T-helper 17 cell (primary cell): Measurements from ENCODE around the gene CALML6. TPM values are rescaled to one million over a fixed set of nuclear protein-coding genes. Genes with fewer than 3 reads are reported as not detected.
A peak's percentile ranks its signal among the peaks of the same experiment; 100 is the strongest.

Experiments used
- ATAC-seq: fragments of 150-1000 bp; cut with Tn5 transposase; 2 replicates; pipeline ENCODE4 v1.10.0; 2021; ENCODE audit warnings: mild to moderate bottlenecking, moderate library complexity
- DNase-seq, 3 donors: peaks; one replicate each; pipeline versions ENCODE4 v3.0.0 to v3.0.0-alpha.2; 2020 to 2021
- H3K9me3 ChIP-seq: one replicate; pipeline ENCODE4 v1.7.0; 2013; ENCODE audit warnings: low read length, mild to moderate bottlenecking; ENCODE audit not compliant: control insufficient read depth, poor library complexity, severe bottlenecking
- H3K27ac Mint-ChIP-seq: one replicate; pipeline ENCODE4 v1.8.0; 2022; ENCODE audit warnings: mild to moderate bottlenecking, moderate library complexity, mixed read lengths
- H3K27me3 Mint-ChIP-seq: one replicate; pipeline ENCODE4 v1.8.0; 2022; ENCODE audit warnings: mixed read lengths
- H3K36me3 Mint-ChIP-seq: one replicate; pipeline ENCODE4 v1.8.0; 2022; ENCODE audit warnings: low read depth, mixed read lengths
- H3K4me1 Mint-ChIP-seq: one replicate; pipeline ENCODE4 v1.8.0; 2022; ENCODE audit warnings: mild to moderate bottlenecking, mixed read lengths
- H3K4me3 Mint-ChIP-seq: one replicate; pipeline ENCODE4 v1.8.0; 2022; ENCODE audit warnings: mild to moderate bottlenecking, moderate library complexity, mixed read lengths
- total RNA-seq, 4 donors: library from RNA in 2 of 4; stranded (reverse) in 2 of 4; gene quantifications; one replicate each; pipeline ENCODE4 v1.2.3 and lab custom pipeline; 2022 to 2026

CALML6 gene, protein sequence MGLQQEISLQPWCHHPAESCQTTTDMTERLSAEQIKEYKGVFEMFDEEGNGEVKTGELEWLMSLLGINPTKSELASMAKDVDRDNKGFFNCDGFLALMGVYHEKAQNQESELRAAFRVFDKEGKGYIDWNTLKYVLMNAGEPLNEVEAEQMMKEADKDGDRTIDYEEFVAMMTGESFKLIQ
- total RNA-seq (under 1 TPM; 0.35 to 0.55 TPM), total RNA-seq (lab: John Stamatoyannopoulos, UW) (0.12 to 1.1 reads per million in 2 donors)

DNA sequence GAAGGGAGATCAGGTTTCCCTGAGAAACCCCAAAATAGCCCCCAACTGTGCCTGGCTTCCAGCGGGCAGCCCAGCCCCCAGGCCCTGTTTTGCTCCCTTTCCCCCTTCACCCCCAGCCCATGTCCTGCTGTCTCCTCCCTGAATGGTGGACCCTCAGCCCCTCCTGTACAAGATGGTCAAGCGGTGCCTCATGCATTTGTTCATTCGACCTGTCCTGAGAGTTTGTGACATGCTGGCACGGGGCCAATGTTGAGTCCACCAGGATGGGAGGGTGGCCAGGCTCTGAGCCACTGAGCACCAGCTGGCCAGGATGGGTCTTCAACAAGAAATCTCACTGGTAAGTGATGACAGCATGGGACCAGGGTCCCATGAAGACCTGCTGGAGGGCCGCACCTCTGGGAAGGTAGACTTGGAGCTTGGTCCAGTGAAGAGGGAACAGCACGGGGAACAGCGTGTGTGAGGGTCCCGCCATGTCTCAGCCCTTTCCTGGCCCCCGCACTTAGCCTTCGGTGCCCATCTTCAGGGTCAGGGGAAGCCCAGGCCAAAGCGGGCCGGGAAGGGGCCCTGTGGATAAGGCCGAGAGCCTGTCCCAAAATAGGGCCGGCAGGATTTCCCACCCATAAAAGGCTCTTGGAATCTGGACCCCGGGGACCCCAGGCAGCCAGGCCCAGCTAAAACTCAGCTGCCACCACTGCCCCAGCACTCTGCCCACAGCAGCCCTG, at the start of gene CALML6:
Gene CALML6 (plus strand): TSS at position 290 of the 722 bp plus-strand sequence. CDS start 21 bp downstream, at position 311.
- peaks cover 7% of the 10 kb centered on the region for H3K27me3 Mint-ChIP-seq
- H3K36me3 Mint-ChIP-seq, result no peaks in the 10 kb centered on the region
- H3K4me1 Mint-ChIP-seq, result peaks cover 7% of the 10 kb centered on the region
- no peak for DNase-seq
- H3K4me3 Mint-ChIP-seq, result no peak within 1 kb of the TSS
- ATAC-seq, result no peak
- H3K9me3 ChIP-seq, result no peaks in the 10 kb centered on the region
- H3K27ac Mint-ChIP-seq, result peak within 1 kb of the TSS; percentile 67

GRCh38 chr1:1867164-1867563, 47.9 kb upstream of the CALML6 start:
- no peak overlapping the region for H3K27ac Mint-ChIP-seq
- H3K4me3 Mint-ChIP-seq, result no peak overlapping the region
- H3K27me3 Mint-ChIP-seq, result no peaks in the 10 kb centered on the region
- H3K36me3 Mint-ChIP-seq, result peaks cover 6% of the 10 kb centered on the region
- DNase-seq, result no peak
- H3K9me3 ChIP-seq, result no peaks in the 10 kb centered on the region
- peaks cover 57% of the 10 kb centered on the region for H3K4me1 Mint-ChIP-seq
- no peak for ATAC-seq

DNA sequence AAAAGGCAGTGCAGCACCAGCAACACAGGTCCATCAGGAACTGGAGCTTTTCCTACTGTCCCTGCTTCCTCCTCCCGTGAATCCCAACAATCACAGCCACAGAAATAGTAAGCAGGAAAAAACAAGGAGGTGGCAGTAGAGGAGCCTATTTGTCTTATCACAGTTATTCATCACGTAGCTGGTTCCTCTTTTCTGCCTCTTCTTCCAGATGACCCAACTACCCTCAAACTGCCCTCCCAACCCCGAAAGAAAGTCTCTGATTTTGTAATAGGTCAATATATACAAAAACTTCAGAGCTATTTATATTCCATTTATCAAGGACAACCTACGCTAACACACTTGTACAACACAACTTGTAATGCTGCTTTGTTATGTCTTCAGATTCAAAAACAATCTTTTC, 45.6 kb upstream of the CALML6 start:
- ATAC-seq (no peak), DNase-seq (no peak)
- Mint-ChIP-seq H3K27ac (peak overlapping the region; percentile 95), H3K36me3 (peaks cover 10% of the 10 kb centered on the region), H3K4me1 (peaks cover 57% of the 10 kb centered on the region), H3K27me3 (no peaks in the 10 kb centered on the region), H3K4me3 (no peak overlapping the region)
- H3K9me3 ChIP-seq, result no peaks in the 10 kb centered on the region

GRCh38 chr1:1872329-1872994, 42.6 kb upstream of the CALML6 start:
- H3K4me3 Mint-ChIP-seq, result peak overlapping the region; percentile 79
- peaks cover 64% of the 10 kb centered on the region for H3K4me1 Mint-ChIP-seq
- H3K27ac Mint-ChIP-seq, result peak overlapping the region; percentile 95
- ATAC-seq (no peak), DNase-seq (no peak)
- H3K27me3 Mint-ChIP-seq, result no peaks in the 10 kb centered on the region
- H3K9me3 ChIP-seq, result no peaks in the 10 kb centered on the region
- peaks cover 10% of the 10 kb centered on the region for H3K36me3 Mint-ChIP-seq

GRCh38 chr1:1873186-1873585, 41.9 kb upstream of the CALML6 start:
- Mint-ChIP-seq H3K4me3 (peak overlapping the region; percentile 79), H3K4me1 (peaks cover 67% of the 10 kb centered on the region)

GRCh38 chr1:1874901-1875300, 40.2 kb upstream of the CALML6 start:
- H3K36me3 Mint-ChIP-seq, result peaks cover 17% of the 10 kb centered on the region
- peaks cover 73% of the 10 kb centered on the region for H3K4me1 Mint-ChIP-seq
- no peaks in the 10 kb centered on the region for H3K9me3 ChIP-seq
- H3K27me3 Mint-ChIP-seq, result no peaks in the 10 kb centered on the region
- ATAC-seq (no peak), DNase-seq (no peak)
- no peak overlapping the region for H3K4me3 Mint-ChIP-seq
- peak overlapping the region; percentile 88 for H3K27ac Mint-ChIP-seq

More at GRCh38 chr1:1873186-1873585, 41.9 kb upstream of the CALML6 start:
- Mint-ChIP-seq H3K36me3 (peaks cover 10% of the 10 kb centered on the region), H3K27me3 (no peaks in the 10 kb centered on the region), H3K27ac (peak overlapping the region; percentile 95)
- DNase-seq, result no peak
- ATAC-seq, result no peak
- H3K9me3 ChIP-seq, result no peaks in the 10 kb centered on the region

GRCh38 chr1:1875932-1876331, 39.1 kb upstream of the CALML6 start:
- DNase-seq (no peak), ATAC-seq (peak; percentile 7)
- Mint-ChIP-seq H3K27me3 (no peaks in the 10 kb centered on the region), H3K27ac (peak overlapping the region; percentile 88), H3K4me3 (peak overlapping the region; percentile 65), H3K36me3 (peaks cover 17% of the 10 kb centered on the region), H3K4me1 (peaks cover 70% of the 10 kb centered on the region)
- peaks cover 3% of the 10 kb centered on the region for H3K9me3 ChIP-seq

GRCh38 chr1:1876335-1876930, 38.6 kb upstream of the CALML6 start:
- DNase-seq (no peak), ATAC-seq (no peak)
- H3K9me3 ChIP-seq, result peaks cover 3% of the 10 kb centered on the region
- peaks cover 15% of the 10 kb centered on the region for H3K36me3 Mint-ChIP-seq
- H3K4me3 Mint-ChIP-seq, result peak overlapping the region; percentile 65
- H3K27me3 Mint-ChIP-seq, result no peaks in the 10 kb centered on the region
- peaks cover 70% of the 10 kb centered on the region for H3K4me1 Mint-ChIP-seq
- H3K27ac Mint-ChIP-seq, result peak overlapping the region; percentile 88

- peaks cover 3% of the 10 kb centered on the region for H3K9me3 ChIP-seq
- DNase-seq (no peak), ATAC-seq (no peak)
- Mint-ChIP-seq H3K36me3 (peaks cover 6% of the 10 kb centered on the region), H3K4me3 (peak overlapping the region; percentile 78), H3K27me3 (no peaks in the 10 kb centered on the region), H3K27ac (peak overlapping the region; percentile 91), H3K4me1 (peaks cover 64% of the 10 kb centered on the region)
These were observed 37.1 kb upstream of the CALML6 start for GRCh38 chr1:1877865-1878436.

DNA sequence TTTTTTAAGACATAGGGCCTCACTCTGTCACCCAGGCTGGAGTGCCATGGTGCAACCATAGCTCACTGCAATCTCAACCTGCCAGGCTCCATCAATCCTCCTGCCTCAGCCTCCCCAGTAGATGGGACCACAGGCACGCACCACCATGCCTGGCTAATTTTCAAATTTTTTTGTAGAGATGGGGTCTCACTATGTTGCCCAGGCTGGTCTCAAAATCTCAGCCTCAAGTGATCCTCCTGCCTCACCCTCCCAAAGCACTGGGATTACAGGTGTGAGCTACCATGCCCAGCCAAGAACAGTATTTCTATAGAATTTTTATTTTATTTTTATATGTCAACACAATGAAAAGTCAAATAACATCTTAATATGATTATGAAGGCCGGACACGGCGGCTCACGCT, 35.1 kb upstream of the CALML6 start:
- Mint-ChIP-seq H3K36me3 (peaks cover 6% of the 10 kb centered on the region), H3K4me1 (peaks cover 68% of the 10 kb centered on the region), H3K27ac (peak overlapping the region; percentile 91), H3K27me3 (no peaks in the 10 kb centered on the region), H3K4me3 (peak overlapping the region; percentile 36)
- H3K9me3 ChIP-seq, result peaks cover 3% of the 10 kb centered on the region
- DNase-seq, result no peak
- ATAC-seq, result no peak

DNA sequence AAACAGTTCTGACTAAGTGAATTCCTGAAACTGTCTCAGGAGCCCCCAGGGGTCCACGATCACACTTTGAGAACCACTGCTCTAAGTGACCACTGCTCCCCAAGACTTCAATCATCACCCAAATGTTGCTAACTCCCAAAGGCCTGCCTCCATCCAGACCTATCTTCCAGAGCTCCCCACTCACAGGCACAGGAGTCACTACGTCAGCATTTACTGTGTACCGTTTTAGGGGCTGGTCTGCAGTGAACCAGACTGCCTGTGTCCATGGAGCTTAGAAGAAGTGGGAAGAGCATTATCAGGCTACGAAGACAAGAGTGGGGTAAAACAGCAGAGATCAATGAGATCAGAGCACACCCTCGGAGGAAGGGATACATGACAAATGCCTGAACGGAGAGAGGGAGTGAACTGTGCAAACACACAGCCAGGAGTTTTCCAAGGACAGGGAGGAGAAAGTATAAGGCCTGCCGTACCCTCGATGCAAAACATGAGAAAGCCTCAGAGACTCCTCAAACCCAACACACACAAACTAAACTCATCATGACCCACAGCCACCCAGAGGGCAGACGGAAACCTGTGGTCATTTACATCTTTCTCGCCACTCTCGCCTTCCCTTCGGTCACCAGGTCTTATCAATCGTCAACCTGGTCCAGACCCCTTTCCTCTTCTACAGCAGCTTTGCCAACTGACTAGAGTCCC, 34.3 kb upstream of the CALML6 start:
- Mint-ChIP-seq H3K4me3 (peak overlapping the region; percentile 74), H3K27ac (peak overlapping the region; percentile 91), H3K4me1 (peaks cover 60% of the 10 kb centered on the region), H3K27me3 (no peaks in the 10 kb centered on the region), H3K36me3 (peaks cover 6% of the 10 kb centered on the region)
- DNase-seq (no peak), ATAC-seq (no peak)
- peaks cover 3% of the 10 kb centered on the region for H3K9me3 ChIP-seq

DNA sequence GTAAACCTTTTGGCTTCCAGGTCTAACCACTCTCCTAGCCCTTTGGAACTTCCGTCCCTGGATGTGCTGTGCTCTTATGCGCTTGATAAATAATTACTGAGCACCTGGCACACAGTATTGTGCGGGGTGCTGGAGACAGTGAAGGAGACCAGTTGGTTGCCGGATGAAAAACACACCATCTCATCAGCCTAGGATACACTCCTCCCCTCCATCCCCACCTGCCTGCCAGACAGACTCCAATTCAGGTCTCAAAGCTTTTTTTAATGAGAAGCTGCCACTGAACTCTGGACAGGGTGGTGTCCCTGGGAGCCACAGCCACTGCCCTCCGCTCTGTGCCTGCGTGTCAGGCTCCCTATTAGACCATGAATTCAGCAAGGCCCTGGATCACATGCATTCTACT, 33.3 kb upstream of the CALML6 start:
- ATAC-seq (peak; percentile 6), DNase-seq (no peak)
- peaks cover 3% of the 10 kb centered on the region for H3K9me3 ChIP-seq
- peaks cover 54% of the 10 kb centered on the region for H3K4me1 Mint-ChIP-seq
- H3K27me3 Mint-ChIP-seq, result no peaks in the 10 kb centered on the region
- peaks cover 6% of the 10 kb centered on the region for H3K36me3 Mint-ChIP-seq
- peak overlapping the region; percentile 74 for H3K4me3 Mint-ChIP-seq
- H3K27ac Mint-ChIP-seq, result peak overlapping the region; percentile 91
